DMS53 treated with DMSO at 0.1 percent for 48 hours (cell line): ENCODE measurements around the gene AP3M1.
A peak's percentile ranks its signal among the peaks of the same experiment; 100 is the strongest.
"Not testable (repeated sequence)": the region's sequence is repeated elsewhere in the genome, so short reads cannot be mapped to it uniquely, and the experiment has no call there.

ENCODE experiments used
- DNase-seq: peaks from one replicate; lab custom pipeline; 2025; ENCODE audit not compliant: unreplicated experiment; lab: John Stamatoyannopoulos, UW

Gene AP3M1

GRCh38 chr10:74150204-74150989, at the start of gene AP3M1:
Gene AP3M1, minus strand, starts transcription at chr10:74150828. Its CDS starts 12,449 bp downstream, at chr10:74138379.
- DNase-seq: peak; percentile 97

- no peak for DNase-seq
Observed at GRCh38 chr10:74199315-74199714, 48.7 kb upstream of the AP3M1 start.

GRCh38 chr10:74194999-74195398, 44.4 kb upstream of the AP3M1 start:
- DNase-seq: no peak

GRCh38 chr10:74194545-74194944, 43.9 kb upstream of the AP3M1 start:
- DNase-seq: no peak

- no peak for DNase-seq
Observed at GRCh38 chr10:74190494-74190893, 39.9 kb upstream of the AP3M1 start.

GRCh38 chr10:74189999-74190421, 39.4 kb upstream of the AP3M1 start:
- peak; percentile 59 for DNase-seq

- not testable (repeated sequence) for DNase-seq
Observed at GRCh38 chr10:74188617-74189016, 38.0 kb upstream of the AP3M1 start.

GRCh38 chr10:74187237-74187636, 36.6 kb upstream of the AP3M1 start:
- no peak for DNase-seq

GRCh38 chr10:74186678-74187077, 36.0 kb upstream of the AP3M1 start:
- DNase-seq: no peak

GRCh38 chr10:74179111-74179710, 28.6 kb upstream of the AP3M1 start:
- no peak for DNase-seq

- DNase-seq: no peak
Observed at GRCh38 chr10:74178042-74178791, 27.6 kb upstream of the AP3M1 start.

GRCh38 chr10:74177140-74177677, 26.6 kb upstream of the AP3M1 start:
- DNase-seq: no peak

- peak; percentile 98 for DNase-seq
Observed at GRCh38 chr10:74176380-74177139, 25.9 kb upstream of the AP3M1 start.

GRCh38 chr10:74175510-74176379, 25.1 kb upstream of the AP3M1 start:
- DNase-seq: no peak

GRCh38 chr10:74174521-74174920, 23.9 kb upstream of the AP3M1 start:
- DNase-seq: no peak

GRCh38 chr10:74171625-74172024, 21.0 kb upstream of the AP3M1 start:
- DNase-seq: no peak

- no peak for DNase-seq
Observed at GRCh38 chr10:74167443-74167842, 16.8 kb upstream of the AP3M1 start.

GRCh38 chr10:74165530-74165901, 14.9 kb upstream of the AP3M1 start:
- DNase-seq: no peak

GRCh38 chr10:74164716-74165529, 14.3 kb upstream of the AP3M1 start:
- DNase-seq: no peak
